Muscle layer of duodenum (tissue), 2 donors: ENCODE data around the gene PLXND1.

ENCODE experiments used
- H3K27ac ChIP-seq: one replicate; pipeline ENCODE4 v1.7.0; 2013; ENCODE audit warnings: mild to moderate bottlenecking, low read length
- H3K27me3 ChIP-seq: one replicate; pipeline ENCODE4 v1.7.0; 2013; ENCODE audit warnings: low read depth, mild to moderate bottlenecking, control low read depth, low read length
- H3K36me3 ChIP-seq, 2 donors: one replicate each; pipeline ENCODE4 v1.7.0; 2013; ENCODE audit warnings: low read length in 2 of 2, control low read depth in 1 of 2, mild to moderate bottlenecking in 1 of 2; ENCODE audit not compliant: insufficient read depth in 2 of 2, control insufficient read depth in 1 of 2
- H3K4me1 ChIP-seq, 2 donors: one replicate each; pipeline ENCODE4 v1.7.0; 2013; ENCODE audit warnings: low read length in 2 of 2, mild to moderate bottlenecking in 2 of 2, control low read depth in 1 of 2, moderate library complexity in 1 of 2; ENCODE audit not compliant: insufficient read depth in 2 of 2, control insufficient read depth in 1 of 2
- H3K4me3 ChIP-seq, 2 donors: one replicate each; pipeline ENCODE4 v1.7.0; 2013; ENCODE audit warnings: low read length in 2 of 2, low read depth in 1 of 2, mild to moderate bottlenecking in 1 of 2
- H3K9me3 ChIP-seq, 2 donors: one replicate each; pipeline ENCODE4 v1.7.0; 2013; ENCODE audit warnings: low read length in 2 of 2, control low read depth in 1 of 2, mild to moderate bottlenecking in 1 of 2; ENCODE audit not compliant: control insufficient read depth in 1 of 2
- donor health status: healthy.

The PLXND1 gene

GRCh38 chr3:129506231-129506742 is 100.2 kb downstream of the PLXND1 start:
- peaks cover 25 to 57% of the 10 kb centered on the region in 2 donors for H3K36me3 ChIP-seq
- no peaks in the 10 kb centered on the region for H3K4me1 ChIP-seq
- no peak overlapping the region for H3K4me3 ChIP-seq
- no peak overlapping the region for H3K27ac ChIP-seq
- no peaks in the 10 kb centered on the region for H3K27me3 ChIP-seq
- no peaks in the 10 kb centered on the region for H3K9me3 ChIP-seq

DNA sequence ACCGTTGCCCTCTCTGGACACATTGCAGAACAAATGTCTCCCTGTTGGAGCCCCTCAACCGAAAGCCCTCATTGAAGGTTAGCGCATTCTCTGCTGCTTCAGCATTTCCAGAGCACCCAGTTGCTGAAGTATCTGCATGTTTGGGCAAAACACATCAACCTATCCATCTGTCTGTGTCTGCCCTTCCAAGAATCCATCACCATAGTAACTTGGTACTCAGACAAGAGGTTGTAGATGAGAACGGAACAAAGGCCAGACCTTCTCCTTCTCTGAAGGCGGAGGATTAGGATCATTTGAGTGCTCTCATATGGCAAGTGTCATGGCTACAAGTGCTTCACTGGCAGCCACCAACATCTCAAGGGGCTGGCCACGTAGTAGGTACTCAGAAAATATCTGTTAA is 101.1 kb downstream of the PLXND1 start:
- peaks cover 25 to 57% of the 10 kb centered on the region in 2 donors for H3K36me3 ChIP-seq
- H3K27ac ChIP-seq: no peak overlapping the region
- no peaks in the 10 kb centered on the region for H3K9me3 ChIP-seq
- no peaks in the 10 kb centered on the region for H3K4me1 ChIP-seq
- no peak overlapping the region for H3K4me3 ChIP-seq
- no peaks in the 10 kb centered on the region for H3K27me3 ChIP-seq
